Peyer's patch (tissue), 4 donors: ENCODE results near the gene GLT8D2. TPM values are rescaled to one million over a fixed set of nuclear protein-coding genes. Genes with fewer than 3 reads are reported as not detected.

Experiments used
- DNase-seq, 3 donors: peaks; one replicate each; pipeline ENCODE4 v3.0.0-alpha.2; 2017 to 2019
- H3K27ac ChIP-seq, 4 donors: fragments of 200-600 bp; sonication (generic); one replicate each; pipeline ENCODE4 v1.5.1; 2016 to 2019
- H3K27me3 ChIP-seq, 2 donors: fragments of 200-600 bp; sonication (generic); one replicate each; pipeline ENCODE4 v1.5.1; 2019
- H3K36me3 ChIP-seq, 3 donors: fragments of 200-600 bp; sonication (generic); one replicate each; pipeline ENCODE4 v1.5.1; 2016 to 2019
- H3K4me1 ChIP-seq, 4 donors: fragments of 200-600 bp; sonication (generic); one replicate each; pipeline ENCODE4 v1.5.1; 2016 to 2019
- H3K4me3 ChIP-seq, 4 donors: fragments of 200-600 bp; sonication (generic); 1 replicate in 3 of 4; 2 replicates in 1 of 4; pipeline ENCODE4 v1.5.1; 2016 to 2019; ENCODE audit warnings: mild to moderate bottlenecking in 1 of 4
- H3K9me3 ChIP-seq, 4 donors: fragments of 200-600 bp; sonication (generic); one replicate each; pipeline ENCODE4 v1.5.1; 2016 to 2019; ENCODE audit warnings: mild to moderate bottlenecking in 1 of 4
- POLR2A ChIP-seq, 2 donors: fragments of 450-650 bp; IDR thresholded peaks; one replicate each; pipeline ENCODE4 v1.5.1; 2017; ENCODE audit warnings: antibody characterized with exemption in 2 of 2, mild to moderate bottlenecking in 2 of 2, moderate library complexity in 2 of 2
- total RNA-seq, 4 donors: library from RNA; depleted of rRNA; stranded (reverse); fragments of >200 nt; gene quantifications; one replicate each; pipeline ENCODE4 v1.1.0, GENCODE V29; 2016
- TF ChIP-seq, protein P1 (sequence below), 6 experiments: fragments of 450-650 bp in 4 of 6; fragments of 200-600 bp in 2 of 6; sonication (generic) in 1 of 6; IDR thresholded peaks; one replicate each; pipeline ENCODE4 v1.5.1; 2017 to 2019; ENCODE audit warnings: antibody characterized with exemption in 6 of 6, mild to moderate bottlenecking in 3 of 6, moderate library complexity in 1 of 6

The GLT8D2 gene
- total RNA-seq, 4 donors from 2014 or later, result 3.1 to 24.8 (median 5.4) TPM

DNA sequence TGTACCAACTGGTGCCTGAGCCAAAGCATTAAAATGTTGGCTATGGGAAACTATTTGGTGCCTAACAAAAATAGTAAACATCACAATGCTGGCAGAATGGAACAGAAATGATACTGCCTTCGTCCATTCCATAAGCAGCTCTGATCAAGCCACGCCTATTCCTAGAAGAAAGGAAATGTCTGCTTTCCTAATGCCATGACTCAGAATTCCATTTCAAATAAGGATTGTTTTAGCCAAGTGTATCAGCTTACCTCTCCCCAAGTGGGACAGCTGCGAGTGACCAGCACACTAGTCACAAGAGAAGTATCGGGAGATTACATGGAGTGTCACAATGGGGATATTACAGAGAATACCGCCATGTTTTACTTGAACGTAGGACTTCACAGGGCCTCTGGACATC, 38.7 kb downstream of the GLT8D2 start:
- no peak for DNase-seq
- Histone ChIP-seq H3K36me3 (no peaks in the 10 kb centered on the region), H3K27me3 (no peaks in the 10 kb centered on the region), H3K4me3 (no peak overlapping the region), H3K27ac (no peak overlapping the region), H3K9me3 (no peaks in the 10 kb centered on the region), H3K4me1 (no peaks in the 10 kb centered on the region)
- TF ChIP-seq, protein P1, sequence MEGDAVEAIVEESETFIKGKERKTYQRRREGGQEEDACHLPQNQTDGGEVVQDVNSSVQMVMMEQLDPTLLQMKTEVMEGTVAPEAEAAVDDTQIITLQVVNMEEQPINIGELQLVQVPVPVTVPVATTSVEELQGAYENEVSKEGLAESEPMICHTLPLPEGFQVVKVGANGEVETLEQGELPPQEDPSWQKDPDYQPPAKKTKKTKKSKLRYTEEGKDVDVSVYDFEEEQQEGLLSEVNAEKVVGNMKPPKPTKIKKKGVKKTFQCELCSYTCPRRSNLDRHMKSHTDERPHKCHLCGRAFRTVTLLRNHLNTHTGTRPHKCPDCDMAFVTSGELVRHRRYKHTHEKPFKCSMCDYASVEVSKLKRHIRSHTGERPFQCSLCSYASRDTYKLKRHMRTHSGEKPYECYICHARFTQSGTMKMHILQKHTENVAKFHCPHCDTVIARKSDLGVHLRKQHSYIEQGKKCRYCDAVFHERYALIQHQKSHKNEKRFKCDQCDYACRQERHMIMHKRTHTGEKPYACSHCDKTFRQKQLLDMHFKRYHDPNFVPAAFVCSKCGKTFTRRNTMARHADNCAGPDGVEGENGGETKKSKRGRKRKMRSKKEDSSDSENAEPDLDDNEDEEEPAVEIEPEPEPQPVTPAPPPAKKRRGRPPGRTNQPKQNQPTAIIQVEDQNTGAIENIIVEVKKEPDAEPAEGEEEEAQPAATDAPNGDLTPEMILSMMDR (IDR thresholded peaks at IDR 0.05), result no peak
- no peak for TF ChIP-seq POLR2A (IDR thresholded peaks at IDR 0.05)

DNA sequence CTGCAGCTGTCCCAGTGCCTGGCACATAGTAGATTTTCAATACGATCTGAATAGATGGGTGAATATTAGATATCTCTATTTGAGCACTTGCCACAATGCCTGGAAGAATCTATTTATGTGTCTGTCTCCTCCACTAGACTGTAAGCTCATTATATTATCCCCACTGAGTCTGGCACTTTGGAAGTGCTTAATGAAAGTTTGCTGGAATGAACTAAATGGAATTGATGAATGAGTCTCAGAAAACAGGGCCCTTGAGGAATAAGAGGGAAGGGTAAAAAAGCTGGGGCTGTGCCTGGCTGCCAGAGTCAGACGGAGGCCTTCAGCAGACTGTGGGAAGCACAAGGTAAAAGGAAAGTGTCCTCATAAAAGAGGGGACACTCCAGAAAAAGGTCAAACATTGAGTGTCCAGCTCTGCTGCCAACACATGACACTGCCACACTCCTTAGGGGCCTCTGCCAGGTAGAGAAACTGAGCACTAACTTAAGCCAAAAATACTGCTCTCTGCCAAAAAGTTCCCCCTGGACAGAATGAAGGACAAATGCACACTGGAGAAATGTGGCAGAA, 39.3 kb downstream of the GLT8D2 start:
- no peaks in the 10 kb centered on the region for H3K9me3 ChIP-seq
- H3K4me1 ChIP-seq, result no peaks in the 10 kb centered on the region
- TF ChIP-seq, protein P1 (IDR thresholded peaks at IDR 0.05), result no peak
- no peak overlapping the region for H3K27ac ChIP-seq
- no peak for DNase-seq
- H3K36me3 ChIP-seq, result no peaks in the 10 kb centered on the region
- H3K4me3 ChIP-seq, result no peak overlapping the region
- no peaks in the 10 kb centered on the region for H3K27me3 ChIP-seq

DNA sequence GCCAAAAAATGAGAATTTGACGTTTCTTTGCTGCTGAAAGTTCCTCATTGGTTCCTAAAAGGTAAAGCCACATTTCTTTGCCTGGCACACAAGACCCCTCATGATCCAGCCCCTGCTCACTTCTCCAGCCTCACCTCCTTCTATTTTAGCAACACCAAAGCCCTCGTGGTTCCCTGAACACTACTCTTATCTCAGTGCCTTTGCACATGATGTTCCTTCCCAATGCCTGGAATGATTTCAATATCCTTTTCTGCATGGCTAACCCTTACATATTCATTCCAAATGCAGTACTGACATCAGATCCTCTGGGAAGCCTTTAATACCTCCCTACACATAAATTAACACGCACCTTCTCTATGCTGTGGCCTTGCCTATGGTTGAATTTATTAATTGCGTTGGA, 39.9 kb downstream of the GLT8D2 start:
- H3K36me3 ChIP-seq, result no peaks in the 10 kb centered on the region

DNA sequence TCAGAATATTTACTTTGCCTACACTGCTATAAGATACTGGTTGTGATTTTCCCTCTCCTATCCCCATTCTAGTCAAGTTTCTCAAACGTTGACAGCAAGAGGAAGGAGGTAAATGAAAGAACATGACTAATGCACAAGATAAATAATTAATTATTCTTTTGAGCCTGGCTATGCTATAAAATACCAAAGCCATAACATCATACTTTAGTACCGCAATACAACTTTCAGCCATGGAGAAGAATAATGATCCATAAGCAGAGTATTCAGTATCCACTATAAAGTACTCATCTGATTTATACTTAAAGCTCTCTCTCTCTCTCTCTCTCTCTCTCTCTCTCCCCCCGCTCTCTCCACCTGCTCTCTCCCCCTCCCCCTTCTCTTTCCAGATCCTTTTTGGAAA, 43.1 kb downstream of the GLT8D2 start:
- no peaks in the 10 kb centered on the region for H3K9me3 ChIP-seq

More for the DNA sequence above, 39.9 kb downstream of the GLT8D2 start:
- no peak for DNase-seq
- Histone ChIP-seq H3K27me3 (no peaks in the 10 kb centered on the region), H3K4me3 (no peak overlapping the region), H3K4me1 (no peaks in the 10 kb centered on the region), H3K27ac (no peak overlapping the region), H3K9me3 (no peaks in the 10 kb centered on the region)
- TF ChIP-seq POLR2A (IDR thresholded peaks at IDR 0.05), result no peak
- TF ChIP-seq, protein P1 (IDR thresholded peaks at IDR 0.05), result no peak

DNA sequence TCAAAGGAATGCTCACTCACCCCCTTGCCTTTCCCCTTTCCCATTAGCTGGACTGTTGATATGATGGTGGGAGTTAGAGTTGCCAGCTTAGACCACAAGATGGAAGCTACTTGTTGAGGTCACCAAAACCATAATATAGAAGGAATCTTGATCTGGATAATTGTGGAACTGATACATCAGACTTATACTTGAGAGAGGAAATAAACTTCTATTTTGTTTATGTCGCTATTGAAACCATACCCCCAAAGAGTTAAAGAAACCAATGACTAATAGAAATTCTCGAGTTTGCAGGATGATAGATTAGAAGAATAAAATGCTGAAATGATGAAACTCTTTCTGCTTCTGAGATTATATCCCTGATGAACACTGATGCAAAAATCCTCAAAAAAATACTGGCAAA, 46.4 kb downstream of the GLT8D2 start:
- TF ChIP-seq POLR2A (IDR thresholded peaks at IDR 0.05), result no peak
- TF ChIP-seq, protein P1 (IDR thresholded peaks at IDR 0.05), result no peak
- Histone ChIP-seq H3K9me3 (no peaks in the 10 kb centered on the region), H3K27ac (no peak overlapping the region), H3K4me1 (no peaks in the 10 kb centered on the region), H3K4me3 (no peak overlapping the region), H3K27me3 (no peaks in the 10 kb centered on the region), H3K36me3 (no peaks in the 10 kb centered on the region)
- no peak for DNase-seq

More for the DNA sequence above, 43.1 kb downstream of the GLT8D2 start:
- TF ChIP-seq, protein P1 (IDR thresholded peaks at IDR 0.05), result no peak
- TF ChIP-seq POLR2A (IDR thresholded peaks at IDR 0.05), result no peak
- no peak overlapping the region for H3K27ac ChIP-seq
- no peak for DNase-seq
- H3K27me3 ChIP-seq, result no peaks in the 10 kb centered on the region
- H3K4me1 ChIP-seq, result no peaks in the 10 kb centered on the region
- no peak overlapping the region for H3K4me3 ChIP-seq
- no peaks in the 10 kb centered on the region for H3K36me3 ChIP-seq

DNA sequence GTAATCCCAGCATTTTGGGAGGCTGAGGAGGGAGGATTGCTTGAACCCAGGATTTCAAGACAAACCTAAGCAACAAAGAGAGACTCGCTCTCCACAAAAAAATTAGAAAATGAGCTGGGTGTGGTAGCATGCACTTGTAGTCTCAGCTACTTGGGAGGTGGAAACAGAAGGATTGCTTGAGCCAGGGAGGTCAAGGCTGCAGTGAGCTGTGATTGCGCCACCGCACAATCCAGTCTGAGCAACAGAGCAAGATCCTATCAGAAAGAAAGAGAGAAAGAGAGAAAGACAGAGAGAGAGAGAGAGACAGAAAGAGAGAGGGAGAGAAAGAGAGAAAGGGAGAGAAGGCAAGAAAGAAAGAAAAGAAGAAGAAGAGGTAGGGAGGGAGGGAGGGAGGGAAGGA, 47.3 kb downstream of the GLT8D2 start:
- TF ChIP-seq POLR2A (IDR thresholded peaks at IDR 0.05), result no peak
- TF ChIP-seq, protein P1 (IDR thresholded peaks at IDR 0.05), result no peak
- Histone ChIP-seq H3K36me3 (no peaks in the 10 kb centered on the region), H3K27me3 (no peaks in the 10 kb centered on the region), H3K9me3 (no peaks in the 10 kb centered on the region), H3K4me1 (no peaks in the 10 kb centered on the region), H3K27ac (no peak overlapping the region), H3K4me3 (no peak overlapping the region)
- DNase-seq, result no peak
